ENCODE results near the gene FLT1. TPM values are rescaled to one million over a fixed set of nuclear protein-coding genes. Genes with fewer than 3 reads are reported as not detected.

FLT1 gene
- total RNA-seq, 2 donors from 2014 or later: 3.0 to 12.7 TPM

DNA sequence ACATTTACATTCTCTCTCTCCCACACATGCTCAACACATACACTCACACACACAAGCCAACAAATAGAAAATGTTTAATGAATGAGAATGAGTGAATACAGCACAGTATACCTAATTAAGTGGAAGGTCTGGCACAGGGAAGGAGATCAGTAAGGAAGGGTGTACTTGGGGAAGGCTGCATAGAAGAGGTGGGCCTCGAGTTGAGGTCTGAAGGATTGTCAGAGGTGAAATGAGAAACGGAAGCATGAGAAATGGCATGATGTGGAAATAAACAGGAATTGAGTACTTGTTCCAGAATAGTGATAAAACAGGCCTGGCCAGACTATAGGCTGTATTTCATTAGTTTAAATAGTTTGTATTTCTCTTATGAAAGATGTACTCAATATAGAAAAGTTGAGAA lies 136.2 kb downstream of the FLT1 start:
- no peak overlapping the region for H3K4me3 Mint-ChIP-seq
- no peaks in the 10 kb centered on the region for H3K9me3 Mint-ChIP-seq
- H3K27me3 Mint-ChIP-seq: no peaks in the 10 kb centered on the region
- ATAC-seq (replicated peaks): no peak
- no peak overlapping the region for H3K27ac Mint-ChIP-seq
- H3K36me3 Mint-ChIP-seq (ENCODE audit: low read depth): no peaks in the 10 kb centered on the region
- no peaks in the 10 kb centered on the region for H3K4me1 Mint-ChIP-seq

DNA sequence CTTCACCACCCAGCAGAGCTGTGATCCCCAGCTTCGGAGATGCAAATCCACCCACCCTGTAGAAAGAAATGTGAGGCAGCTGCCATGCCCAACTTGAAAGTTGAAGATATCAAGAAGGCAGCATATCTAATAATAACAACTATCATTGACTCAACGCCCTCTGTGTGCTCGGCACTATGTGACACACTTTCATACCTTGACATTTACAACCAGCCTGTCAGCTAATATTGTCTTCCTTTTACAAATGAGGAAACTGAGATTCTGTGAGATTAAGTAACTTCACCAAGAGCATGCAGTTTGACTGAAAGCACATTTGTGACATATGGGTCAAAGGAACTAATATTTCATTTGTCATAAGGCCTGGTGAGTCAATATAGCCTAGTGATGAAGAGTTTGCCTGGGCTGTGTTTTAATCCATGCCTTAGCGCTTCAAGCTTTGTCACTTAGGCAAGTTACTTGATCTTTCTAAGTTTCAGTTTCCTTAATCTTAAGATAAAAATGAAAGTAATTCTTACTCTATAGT lies 137.0 kb downstream of the FLT1 start:
- peak; percentile 83 for ATAC-seq (replicated peaks)
- Mint-ChIP-seq H3K4me3 (peak overlapping the region; percentile 19), H3K4me1 (no peaks in the 10 kb centered on the region), H3K36me3 (ENCODE audit: low read depth) (no peaks in the 10 kb centered on the region), H3K9me3 (no peaks in the 10 kb centered on the region), H3K27me3 (no peaks in the 10 kb centered on the region), H3K27ac (no peak overlapping the region)

DNA sequence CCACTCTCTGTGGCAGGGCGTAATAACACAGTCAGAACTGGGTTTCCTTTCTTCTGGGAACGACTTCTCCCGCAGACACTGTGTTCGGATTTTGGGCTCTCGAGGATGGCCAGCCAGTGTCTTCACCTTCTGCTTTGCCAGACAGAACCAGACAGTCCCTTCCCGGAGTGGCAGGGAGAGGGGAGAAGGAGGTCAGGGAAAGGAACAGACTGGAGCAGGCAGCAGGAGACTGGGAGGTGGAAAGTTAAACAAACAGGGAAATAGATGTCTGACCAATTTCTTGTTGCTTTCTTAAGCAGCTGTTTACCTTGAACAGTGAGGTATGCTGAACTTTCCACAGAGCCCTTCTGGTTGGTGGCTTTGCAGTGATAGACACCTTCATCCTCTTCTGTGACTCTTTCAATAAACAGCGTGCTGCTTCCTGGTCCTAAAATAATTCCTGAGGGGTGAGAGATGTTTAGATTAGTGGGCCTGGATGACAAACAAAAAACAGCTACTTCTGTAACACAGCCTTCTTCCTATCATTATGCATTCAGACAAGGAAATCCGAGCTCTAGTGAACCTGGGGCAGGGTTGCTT lies 137.6 kb downstream of the FLT1 start:
- Mint-ChIP-seq H3K27ac (no peak overlapping the region), H3K4me3 (peak overlapping the region; percentile 19), H3K27me3 (no peaks in the 10 kb centered on the region), H3K9me3 (no peaks in the 10 kb centered on the region), H3K36me3 (ENCODE audit: low read depth) (no peaks in the 10 kb centered on the region), H3K4me1 (no peaks in the 10 kb centered on the region)
- ATAC-seq (replicated peaks): no peak

DNA sequence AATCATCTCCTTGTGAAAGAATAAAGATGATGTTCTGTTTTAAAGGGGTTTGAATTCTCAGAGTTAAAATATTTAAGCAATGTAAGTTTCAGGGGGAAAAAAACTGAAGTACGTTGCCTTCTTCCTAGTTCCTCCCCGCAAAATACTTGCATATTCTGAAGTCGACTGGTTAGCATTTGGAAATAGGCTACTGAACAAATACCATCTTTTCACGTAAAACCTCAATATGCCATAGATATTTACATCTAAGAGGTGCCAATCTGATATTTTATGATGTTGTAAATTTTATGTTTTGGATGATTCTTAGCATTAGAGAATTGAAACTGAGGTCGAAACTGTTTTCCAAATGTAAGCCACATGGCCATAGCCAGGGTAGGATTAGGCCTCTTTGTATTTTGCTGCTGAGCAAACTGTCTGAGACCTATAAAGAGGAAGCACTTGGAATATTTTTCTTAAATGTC lies 138.3 kb downstream of the FLT1 start:
- no peaks in the 10 kb centered on the region for H3K27me3 Mint-ChIP-seq
- H3K4me1 Mint-ChIP-seq: no peaks in the 10 kb centered on the region
- no peak for ATAC-seq (replicated peaks)
- H3K27ac Mint-ChIP-seq: peak overlapping the region; percentile 10
- no peak overlapping the region for H3K4me3 Mint-ChIP-seq
- no peaks in the 10 kb centered on the region for H3K36me3 Mint-ChIP-seq (ENCODE audit: low read depth)
- H3K9me3 Mint-ChIP-seq: no peaks in the 10 kb centered on the region

DNA sequence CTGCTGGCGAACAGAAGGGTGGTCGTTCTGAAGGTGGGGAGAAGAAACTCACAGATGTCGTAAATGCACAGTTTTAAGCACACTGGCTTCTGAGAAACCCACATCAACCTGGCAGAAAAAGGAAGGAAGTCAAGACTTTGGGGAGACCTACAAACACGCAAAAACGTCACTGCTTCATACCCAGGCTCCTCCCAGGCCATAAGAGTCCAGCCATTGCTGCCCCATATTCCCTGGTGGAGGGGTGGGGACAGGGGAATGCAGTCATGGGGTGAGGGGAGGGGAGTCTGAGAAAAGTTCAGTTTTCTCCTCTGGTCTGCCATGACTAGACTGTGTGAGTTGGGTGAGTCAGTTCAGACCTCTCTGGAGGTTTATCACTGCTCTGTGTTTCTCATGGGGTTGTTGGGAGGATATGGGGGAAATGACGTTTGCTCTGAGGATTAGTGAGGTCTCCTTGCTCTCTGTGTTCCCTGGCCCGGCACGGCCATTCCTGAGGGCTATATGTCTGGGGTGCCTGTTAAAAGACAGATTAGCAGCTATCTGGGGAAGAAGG lies 139.0 kb downstream of the FLT1 start:
- H3K9me3 Mint-ChIP-seq: no peaks in the 10 kb centered on the region
- no peaks in the 10 kb centered on the region for H3K36me3 Mint-ChIP-seq (ENCODE audit: low read depth)
- no peaks in the 10 kb centered on the region for H3K27me3 Mint-ChIP-seq
- H3K27ac Mint-ChIP-seq: peak overlapping the region; percentile 10
- no peak overlapping the region for H3K4me3 Mint-ChIP-seq
- peak; percentile 65 for ATAC-seq (replicated peaks)
- no peaks in the 10 kb centered on the region for H3K4me1 Mint-ChIP-seq

DNA sequence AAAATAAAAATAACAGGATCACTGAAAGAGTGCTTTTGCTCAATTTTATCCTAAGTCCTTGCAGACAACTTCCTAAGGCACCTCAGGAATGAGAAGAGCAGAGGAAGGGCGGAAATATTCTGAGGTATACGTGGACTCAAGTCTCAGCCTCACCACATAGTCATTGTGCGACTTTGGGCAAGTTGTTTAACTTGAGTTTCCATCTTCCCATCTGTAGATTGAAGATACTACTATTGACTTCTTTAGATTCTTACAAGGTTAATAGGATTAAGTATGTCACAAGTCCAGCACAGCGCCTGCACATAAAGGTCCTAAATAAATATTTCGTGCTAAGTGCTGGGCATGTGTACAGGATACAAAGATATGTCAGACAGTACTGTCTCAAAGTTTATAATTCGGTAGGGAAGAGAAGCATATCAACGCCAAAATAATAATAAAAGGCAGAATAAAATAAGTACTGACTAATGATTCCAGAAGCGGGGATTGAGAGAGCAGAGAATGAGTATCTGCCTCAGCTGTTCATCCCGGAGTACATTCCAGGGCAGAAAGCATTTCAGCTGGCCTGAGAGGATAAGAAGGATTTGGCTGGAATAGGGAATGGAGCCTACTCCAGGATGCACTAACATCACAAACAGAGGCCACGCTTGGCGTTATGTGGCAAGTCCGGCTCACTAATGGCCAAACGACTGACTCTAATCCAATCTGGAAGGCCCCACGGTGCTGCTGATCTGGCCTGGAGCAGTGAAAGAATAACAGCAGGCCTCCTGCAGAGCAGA lies 139.7 kb downstream of the FLT1 start:
- Mint-ChIP-seq H3K4me3 (no peak overlapping the region), H3K27ac (no peak overlapping the region), H3K36me3 (ENCODE audit: low read depth) (no peaks in the 10 kb centered on the region), H3K4me1 (no peaks in the 10 kb centered on the region), H3K9me3 (no peaks in the 10 kb centered on the region), H3K27me3 (no peaks in the 10 kb centered on the region)
- no peak for ATAC-seq (replicated peaks)

DNA sequence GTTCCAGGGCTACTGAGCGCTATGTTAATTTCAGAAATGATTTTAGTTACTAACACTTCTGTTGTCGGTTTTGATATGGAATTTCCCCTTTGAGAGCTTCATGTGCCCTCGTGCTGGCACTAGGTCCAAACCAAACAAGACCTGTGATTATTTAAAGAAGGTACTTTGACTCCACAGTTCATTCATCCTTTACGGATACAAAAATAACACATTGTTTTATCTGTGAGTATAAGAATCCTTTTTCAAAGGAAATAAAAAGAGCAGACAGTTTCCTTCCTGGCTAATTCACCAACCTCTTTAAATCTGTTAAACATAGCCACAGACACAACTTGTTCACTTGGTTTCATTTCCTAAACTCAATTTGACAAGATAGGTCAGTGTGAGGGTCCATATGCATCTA lies 141.2 kb downstream of the FLT1 start:
- H3K4me1 Mint-ChIP-seq: no peaks in the 10 kb centered on the region
- ATAC-seq (replicated peaks): no peak
- H3K36me3 Mint-ChIP-seq (ENCODE audit: low read depth): no peaks in the 10 kb centered on the region
- no peaks in the 10 kb centered on the region for H3K27me3 Mint-ChIP-seq
- no peaks in the 10 kb centered on the region for H3K9me3 Mint-ChIP-seq
- H3K4me3 Mint-ChIP-seq: no peak overlapping the region
- no peak overlapping the region for H3K27ac Mint-ChIP-seq

DNA sequence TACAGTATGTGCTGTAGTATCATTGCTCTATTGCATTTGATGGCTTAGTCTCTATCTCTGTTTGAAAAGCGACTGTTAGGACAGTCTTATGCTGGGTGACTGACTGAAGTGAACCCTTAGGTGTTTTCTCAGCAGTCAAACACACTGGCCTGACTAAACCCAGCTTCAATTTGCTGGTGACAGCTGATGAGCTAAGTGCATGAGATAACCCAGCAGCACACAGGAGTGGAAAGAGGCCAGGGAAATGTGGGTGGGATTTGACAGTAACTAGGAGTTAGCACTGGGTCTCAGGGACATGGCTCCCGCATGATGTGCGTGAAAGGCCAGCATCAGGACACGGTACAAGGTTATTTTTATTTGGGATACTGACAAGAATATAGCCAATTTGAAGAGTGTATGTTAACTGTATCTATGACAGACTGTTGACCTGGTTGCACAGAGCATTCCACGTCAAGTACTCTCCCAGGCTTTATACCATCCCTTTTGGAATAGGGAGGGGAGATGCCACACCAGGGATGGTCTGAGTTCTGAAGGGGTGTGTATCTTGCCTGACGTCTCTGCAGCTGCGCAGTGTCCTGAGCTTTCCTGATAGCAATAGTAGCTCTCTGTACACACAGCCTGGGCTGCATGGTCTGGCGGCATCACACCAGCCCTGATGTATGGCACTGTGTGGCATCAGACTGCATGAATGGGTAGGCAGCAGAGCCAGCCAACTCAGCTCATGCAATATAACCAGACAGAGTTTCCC lies 144.8 kb downstream of the FLT1 start:
- no peak overlapping the region for H3K4me3 Mint-ChIP-seq
- H3K9me3 Mint-ChIP-seq: no peaks in the 10 kb centered on the region
- ATAC-seq (replicated peaks): no peak
- no peaks in the 10 kb centered on the region for H3K36me3 Mint-ChIP-seq (ENCODE audit: low read depth)
- H3K27ac Mint-ChIP-seq: no peak overlapping the region
- H3K27me3 Mint-ChIP-seq: peaks cover 6% of the 10 kb centered on the region
- H3K4me1 Mint-ChIP-seq: peaks cover 6% of the 10 kb centered on the region

DNA sequence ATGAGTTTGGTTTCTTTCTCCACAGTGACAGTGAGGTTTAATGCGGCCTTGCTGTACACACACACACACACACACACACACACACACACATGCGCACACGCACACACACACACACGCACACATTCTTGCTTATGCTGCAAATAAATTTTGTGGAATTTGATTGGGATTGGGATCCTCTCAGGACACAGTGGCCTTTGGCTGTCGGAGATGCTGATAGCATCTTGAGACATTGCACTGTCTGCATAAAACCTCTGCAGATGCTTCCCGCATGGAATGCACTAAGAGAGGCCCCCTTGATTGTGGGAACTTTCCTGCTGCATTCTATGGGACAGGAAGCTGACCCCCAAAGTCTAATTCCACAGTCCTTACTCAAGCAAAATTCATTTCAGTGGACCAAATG lies 145.6 kb downstream of the FLT1 start:
- ATAC-seq (replicated peaks): no peak
- Mint-ChIP-seq H3K36me3 (ENCODE audit: low read depth) (no peaks in the 10 kb centered on the region), H3K4me1 (peaks cover 6% of the 10 kb centered on the region), H3K27ac (no peak overlapping the region), H3K9me3 (no peaks in the 10 kb centered on the region), H3K27me3 (peaks cover 9% of the 10 kb centered on the region), H3K4me3 (no peak overlapping the region)

DNA sequence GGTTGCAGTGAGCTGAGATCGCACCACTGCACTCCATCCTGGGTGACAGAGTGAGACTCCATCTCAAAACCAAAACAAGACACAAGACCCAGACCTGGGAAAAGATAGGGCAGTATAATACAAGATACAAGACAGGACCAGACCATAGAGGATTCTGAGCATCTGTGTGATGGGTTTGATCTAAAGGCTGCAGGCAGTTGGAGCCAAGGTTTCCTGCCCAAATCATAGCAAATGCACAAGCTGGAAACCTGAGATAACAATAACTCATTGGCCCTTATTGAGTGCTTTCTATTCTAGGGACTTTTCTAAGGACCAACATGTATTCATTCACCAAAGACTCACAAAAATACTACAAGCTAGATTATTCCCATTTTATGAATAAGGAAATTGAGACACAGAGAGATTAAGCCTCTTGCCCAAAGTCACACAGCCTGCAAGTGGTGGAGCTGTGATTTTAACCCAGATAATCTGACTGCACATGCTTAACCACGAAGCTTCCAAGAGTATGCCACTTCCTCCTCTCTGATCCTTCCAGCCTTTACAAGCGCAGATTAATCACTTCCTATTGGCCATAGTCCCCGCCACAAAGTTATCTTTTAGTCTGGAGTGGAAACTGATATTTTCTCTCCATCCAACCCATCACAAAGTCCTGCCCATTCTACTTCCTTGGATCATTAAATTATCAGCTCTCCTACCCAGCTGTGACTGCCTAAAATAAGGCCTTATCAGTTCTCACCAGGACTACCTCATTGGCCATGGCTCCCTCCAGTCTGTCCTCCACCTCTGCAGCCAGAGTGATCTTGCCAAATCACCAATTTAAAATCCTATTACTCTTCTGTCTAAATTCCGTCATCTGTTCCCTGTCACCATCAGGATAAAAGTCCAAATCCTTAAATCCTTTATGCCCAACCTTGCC lies 147.2 kb downstream of the FLT1 start:
- Mint-ChIP-seq H3K36me3 (ENCODE audit: low read depth) (no peaks in the 10 kb centered on the region), H3K9me3 (no peaks in the 10 kb centered on the region), H3K27me3 (peaks cover 14% of the 10 kb centered on the region), H3K4me3 (no peak overlapping the region), H3K27ac (no peak overlapping the region), H3K4me1 (peaks cover 6% of the 10 kb centered on the region)
- ATAC-seq (replicated peaks): peak; percentile 21

DNA sequence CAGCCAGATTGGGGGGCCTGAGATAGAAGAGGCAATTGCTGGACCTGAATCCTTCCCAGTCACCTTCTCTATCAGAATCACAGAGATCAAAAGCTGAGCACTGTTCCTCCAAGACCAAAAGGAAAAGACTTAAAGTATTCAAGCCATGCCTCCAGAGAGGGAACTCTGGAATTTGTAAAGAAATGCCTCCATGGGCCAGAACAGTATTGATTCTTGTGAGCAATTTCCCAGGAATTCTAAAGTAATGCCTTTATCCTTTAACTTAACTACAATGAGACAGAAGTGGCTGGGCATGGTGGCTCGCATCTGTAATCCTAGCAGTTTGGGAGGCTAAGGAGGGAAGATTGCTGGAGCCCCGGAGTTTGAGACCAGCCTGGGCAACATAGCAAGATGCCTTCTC lies 148.8 kb downstream of the FLT1 start:
- no peaks in the 10 kb centered on the region for H3K9me3 Mint-ChIP-seq
- peaks cover 6% of the 10 kb centered on the region for H3K4me1 Mint-ChIP-seq
- no peak for ATAC-seq (replicated peaks)
- H3K27me3 Mint-ChIP-seq: peaks cover 14% of the 10 kb centered on the region
- no peak overlapping the region for H3K27ac Mint-ChIP-seq
- H3K36me3 Mint-ChIP-seq (ENCODE audit: low read depth): no peaks in the 10 kb centered on the region
- no peak overlapping the region for H3K4me3 Mint-ChIP-seq

DNA sequence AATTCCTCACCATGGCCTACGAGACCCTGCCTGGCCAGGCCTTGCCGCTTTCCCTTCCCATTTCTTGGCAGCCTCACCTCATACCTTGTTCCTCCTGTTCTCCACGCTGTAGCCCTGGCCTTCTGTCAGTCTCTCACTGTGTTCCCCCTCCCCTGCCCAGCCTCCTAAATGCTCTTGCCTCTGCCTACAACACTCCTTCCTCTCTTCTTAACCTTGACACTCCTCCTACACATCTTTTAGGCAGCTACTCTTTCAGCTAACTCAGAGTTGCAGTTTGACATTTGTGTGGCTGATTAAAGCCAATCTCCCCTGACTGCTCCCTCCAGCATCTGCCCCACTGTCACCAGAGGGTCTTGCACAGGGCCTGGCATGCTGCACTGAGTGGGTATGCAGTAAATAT lies 150.8 kb downstream of the FLT1 start:
- no peak for ATAC-seq (replicated peaks)
- Mint-ChIP-seq H3K4me1 (peaks cover 6% of the 10 kb centered on the region), H3K27me3 (peaks cover 14% of the 10 kb centered on the region), H3K36me3 (ENCODE audit: low read depth) (no peaks in the 10 kb centered on the region), H3K4me3 (no peak overlapping the region), H3K27ac (no peak overlapping the region), H3K9me3 (no peaks in the 10 kb centered on the region)

DNA sequence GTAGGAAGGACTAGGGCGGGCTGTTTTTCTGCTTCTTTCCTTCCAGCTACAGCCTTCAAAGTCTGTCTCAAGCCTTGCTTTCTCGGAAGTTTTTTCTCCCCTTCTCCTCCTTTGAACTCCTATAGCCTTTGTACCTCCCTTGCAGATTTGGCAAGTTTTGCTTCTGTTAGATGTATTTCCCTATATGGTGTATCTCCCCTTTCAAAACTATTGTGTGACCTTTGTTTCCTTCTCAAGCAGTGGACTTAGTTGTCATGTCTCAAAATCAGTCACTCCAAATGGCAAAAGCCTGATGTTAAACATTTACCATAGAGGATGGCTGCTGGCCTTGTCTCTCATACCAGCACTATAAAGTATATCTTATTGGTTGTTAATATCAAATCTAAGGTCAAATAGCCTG lies 152.7 kb downstream of the FLT1 start:
- no peaks in the 10 kb centered on the region for H3K9me3 Mint-ChIP-seq
- H3K27ac Mint-ChIP-seq: no peak overlapping the region
- no peak overlapping the region for H3K4me3 Mint-ChIP-seq
- H3K27me3 Mint-ChIP-seq: peaks cover 14% of the 10 kb centered on the region
- ATAC-seq (replicated peaks): no peak
- H3K36me3 Mint-ChIP-seq (ENCODE audit: low read depth): no peaks in the 10 kb centered on the region
- H3K4me1 Mint-ChIP-seq: no peaks in the 10 kb centered on the region

Measured in activated T-helper 17 cell treated with anti-CD3 and anti-CD28 coated beads, Interleukin-2, amount 50 U/mL, for 72 hours (primary cell).